OCI-LY1 (cell line): ENCODE data around the gene CLEC16A.

ENCODE experiments used
- CTCF ChIP-seq: fragments of 200-600 bp; sonication (generic), shearing (Covaris generic); IDR thresholded peaks from 2 replicates; pipeline ENCODE4 v1.5.1; 2017; ENCODE audit warnings: mild to moderate bottlenecking, antibody characterized with exemption, low read length, moderate library complexity, mixed read lengths
- EZH2 ChIP-seq: fragments of 200-600 bp; sonication (generic), shearing (Covaris generic); IDR thresholded peaks from 2 replicates; pipeline ENCODE4 v1.8.0; 2017; ENCODE audit warnings: borderline replicate concordance, mixed run types, mild to moderate bottlenecking, antibody characterized with exemption, low read length, moderate library complexity, mixed read lengths

GRCh38 chr16:10938321-10938720 lies 6.0 kb upstream of the CLEC16A start:
- TF ChIP-seq CTCF (no peak), EZH2 (no peak)
